ENCODE results near the gene ZXDA.

Gene ZXDA

GRCh38 chrX:57905141-57905540, 5.1 kb downstream of the ZXDA start:
- DNase-seq (ENCODE audit: low read depth): no peak
- H3K4me3 ChIP-seq (ENCODE audit: control insufficient read depth, low read depth, low read length): no peak overlapping the region
- TF ChIP-seq CTCF (IDR thresholded peaks at IDR 0.05; ENCODE audit: control insufficient read depth, insufficient read depth, low read depth, low read length, missing control alignments): no peak

GRCh38 chrX:57904176-57904880, 5.9 kb downstream of the ZXDA start:
- no peak for TF ChIP-seq CTCF (IDR thresholded peaks at IDR 0.05; ENCODE audit: control insufficient read depth, insufficient read depth, low read depth, low read length, missing control alignments)
- DNase-seq (ENCODE audit: low read depth): no peak
- no peak overlapping the region for H3K4me3 ChIP-seq (ENCODE audit: control insufficient read depth, low read depth, low read length)

GRCh38 chrX:57902633-57903032, 7.6 kb downstream of the ZXDA start:
- no peak for DNase-seq (ENCODE audit: low read depth)
- TF ChIP-seq CTCF (IDR thresholded peaks at IDR 0.05; ENCODE audit: control insufficient read depth, insufficient read depth, low read depth, low read length, missing control alignments): no peak
- H3K4me3 ChIP-seq (ENCODE audit: control insufficient read depth, low read depth, low read length): no peak overlapping the region

- no peak for DNase-seq (ENCODE audit: low read depth)
These were observed 8.8 kb downstream of the ZXDA start for GRCh38 chrX:57901466-57901865.

GRCh38 chrX:57900975-57901374, 9.3 kb downstream of the ZXDA start:
- no peak for TF ChIP-seq CTCF (IDR thresholded peaks at IDR 0.05; ENCODE audit: control insufficient read depth, insufficient read depth, low read depth, low read length, missing control alignments)
- no peak for DNase-seq (ENCODE audit: low read depth)
- no peak overlapping the region for H3K4me3 ChIP-seq (ENCODE audit: control insufficient read depth, low read depth, low read length)

More at GRCh38 chrX:57901466-57901865, 8.8 kb downstream of the ZXDA start:
- H3K4me3 ChIP-seq (ENCODE audit: control insufficient read depth, low read depth, low read length): no peak overlapping the region
- no peak for TF ChIP-seq CTCF (IDR thresholded peaks at IDR 0.05; ENCODE audit: control insufficient read depth, insufficient read depth, low read depth, low read length, missing control alignments)

- no peak overlapping the region for H3K4me3 ChIP-seq (ENCODE audit: control insufficient read depth, low read depth, low read length)
- no peak for DNase-seq (ENCODE audit: low read depth)
- TF ChIP-seq CTCF (IDR thresholded peaks at IDR 0.05; ENCODE audit: control insufficient read depth, insufficient read depth, low read depth, low read length, missing control alignments): no peak
These were observed 10.4 kb downstream of the ZXDA start for GRCh38 chrX:57899906-57900305.

All from AG09309 (cell line).